Astrocyte (in vitro differentiated cells and primary cell): ENCODE measurements around the gene TMEM128. TPM values are rescaled to one million over a fixed set of nuclear protein-coding genes. Genes with fewer than 3 reads are reported as not detected.
"Not testable (repeated sequence)": the region's sequence is repeated elsewhere in the genome, so short reads cannot be mapped to it uniquely, and the experiment has no call there.

Experiments
- DNase-seq: peaks from one replicate; pipeline ENCODE4 v3.0.0-alpha.2; 2010; ENCODE audit warnings: low read depth
- FAIRE-seq: peaks from 2 replicates; lab custom pipeline; 2011; peaks lifted over from hg19 to GRCh38; lab: Jason Lieb, UNC
- H2AFZ ChIP-seq: 2 replicates; pipeline ENCODE4 v1.6.0; 2012; ENCODE audit warnings: low read depth, low read length, inconsistent platforms
- H3K27ac ChIP-seq: 2 replicates; pipeline ENCODE4 v1.5.1; 2011; ENCODE audit warnings: low read depth, low read length, inconsistent platforms
- H3K27me3 ChIP-seq: 2 replicates; pipeline ENCODE4 v1.6.0; 2011; ENCODE audit warnings: low read length, inconsistent platforms; ENCODE audit not compliant: insufficient read depth
- H3K36me3 ChIP-seq: 2 replicates; pipeline ENCODE4 v1.5.1; 2011; ENCODE audit warnings: low read length, inconsistent platforms; ENCODE audit not compliant: insufficient read depth
- H3K4me1 ChIP-seq: 2 replicates; pipeline ENCODE4 v1.5.1; 2011; ENCODE audit warnings: low read length, inconsistent platforms; ENCODE audit not compliant: insufficient read depth
- H3K4me2 ChIP-seq: 2 replicates; pipeline ENCODE4 v1.6.0; 2012; ENCODE audit warnings: low read length, inconsistent platforms
- H3K4me3 ChIP-seq: 2 replicates; pipeline ENCODE4 v1.5.1; 2011; ENCODE audit warnings: low read depth, mild to moderate bottlenecking, low read length, inconsistent platforms; ENCODE audit not compliant: insufficient read depth
- H3K79me2 ChIP-seq: 2 replicates; pipeline ENCODE4 v1.6.0; 2012; ENCODE audit warnings: mild to moderate bottlenecking, low read length, inconsistent platforms; ENCODE audit not compliant: insufficient read depth
- H3K9ac ChIP-seq: 2 replicates; pipeline ENCODE4 v1.6.0; 2012; ENCODE audit warnings: mild to moderate bottlenecking, low read length, inconsistent platforms
- H3K9me3 ChIP-seq: 2 replicates; pipeline ENCODE4 v1.5.1; 2012; ENCODE audit warnings: low read depth, mild to moderate bottlenecking, low read length, inconsistent platforms; ENCODE audit not compliant: insufficient read depth
- H4K20me1 ChIP-seq: 2 replicates; pipeline ENCODE4 v1.6.0; 2012; ENCODE audit warnings: low read length, inconsistent platforms; ENCODE audit not compliant: insufficient read depth
- H3K27ac Mint-ChIP-seq: one replicate; pipeline ENCODE4 v1.8.0; 2021; ENCODE audit warnings: mild to moderate bottlenecking, mixed read lengths; ENCODE audit not compliant: unreplicated experiment
- H3K27me3 Mint-ChIP-seq: one replicate; pipeline ENCODE4 v1.8.0; 2021; ENCODE audit warnings: low read depth, mixed read lengths; ENCODE audit not compliant: unreplicated experiment
- H3K36me3 Mint-ChIP-seq: one replicate; pipeline ENCODE4 v1.8.0; 2021; ENCODE audit warnings: low read depth, mixed read lengths; ENCODE audit not compliant: unreplicated experiment
- H3K4me1 Mint-ChIP-seq: one replicate; pipeline ENCODE4 v1.8.0; 2021; ENCODE audit warnings: low read depth, mixed read lengths; ENCODE audit not compliant: unreplicated experiment
- H3K4me3 Mint-ChIP-seq: one replicate; pipeline ENCODE4 v1.8.0; 2021; ENCODE audit warnings: mild to moderate bottlenecking, moderate library complexity, mixed read lengths; ENCODE audit not compliant: unreplicated experiment
- H3K9me3 Mint-ChIP-seq: one replicate; pipeline ENCODE4 v1.8.0; 2021; ENCODE audit warnings: mild to moderate bottlenecking, mixed read lengths; ENCODE audit not compliant: unreplicated experiment
- EZH2 ChIP-seq: IDR thresholded peaks from 2 replicates; pipeline ENCODE4 v1.6.1; 2012; ENCODE audit warnings: mild to moderate bottlenecking, low read length, inconsistent platforms; ENCODE audit not compliant: insufficient read depth
- total RNA-seq: library from RNA; stranded (reverse); gene quantifications from 2 replicates; pipeline ENCODE4 v1.2.1, GENCODE V29; 2021
- TF ChIP-seq, protein P1 (sequence below): IDR thresholded peaks from 2 replicates; pipeline ENCODE4 v1.5.1; 2011; ENCODE audit warnings: low read depth, mild to moderate bottlenecking, inconsistent platforms, low read length, moderate library complexity; ENCODE audit not compliant: insufficient read depth

TMEM128 gene
- total RNA-seq, 1 donor from 2014 or later, result 15.2 TPM

DNA sequence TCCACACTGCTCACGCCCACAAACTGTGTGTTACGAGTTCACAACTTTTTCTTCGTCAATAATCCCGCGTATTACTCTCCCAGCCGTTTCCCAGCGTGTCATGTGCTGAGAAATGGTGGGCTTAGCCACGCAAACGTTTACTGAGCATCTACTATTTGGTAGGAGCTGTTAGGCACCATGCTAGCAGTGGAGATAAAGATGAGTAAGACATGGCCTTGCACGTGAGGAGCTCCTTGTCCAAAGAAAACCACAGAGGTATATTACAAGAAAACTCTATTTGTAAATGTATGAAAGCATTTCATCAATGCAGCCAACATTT is 821 bp upstream of the TMEM128 start:
- H3K9ac ChIP-seq, result peak overlapping the region; percentile 97
- Mint-ChIP-seq H3K9me3 (no peaks in the 10 kb centered on the region), H3K4me3 (peak overlapping the region; percentile 88), H3K27ac (peak overlapping the region; percentile 95), H3K27me3 (no peaks in the 10 kb centered on the region), H3K36me3 (peaks cover 8% of the 10 kb centered on the region), H3K4me1 (peaks cover 7% of the 10 kb centered on the region)
- peaks cover 12% of the 10 kb centered on the region for H3K79me2 ChIP-seq
- peaks cover 13% of the 10 kb centered on the region for H3K4me1 ChIP-seq
- peak overlapping the region; percentile 98 for H3K4me2 ChIP-seq
- no peaks in the 10 kb centered on the region for H4K20me1 ChIP-seq
- no peak for DNase-seq
- peak overlapping the region; percentile 94 for H3K4me3 ChIP-seq
- H2AFZ ChIP-seq, result peak overlapping the region; percentile 94
- H3K27me3 ChIP-seq, result no peaks in the 10 kb centered on the region
- peaks cover 6% of the 10 kb centered on the region for H3K36me3 ChIP-seq
- FAIRE-seq, result no peak
- no peaks in the 10 kb centered on the region for H3K9me3 ChIP-seq
- TF ChIP-seq EZH2, result no peak
- TF ChIP-seq, protein P1, sequence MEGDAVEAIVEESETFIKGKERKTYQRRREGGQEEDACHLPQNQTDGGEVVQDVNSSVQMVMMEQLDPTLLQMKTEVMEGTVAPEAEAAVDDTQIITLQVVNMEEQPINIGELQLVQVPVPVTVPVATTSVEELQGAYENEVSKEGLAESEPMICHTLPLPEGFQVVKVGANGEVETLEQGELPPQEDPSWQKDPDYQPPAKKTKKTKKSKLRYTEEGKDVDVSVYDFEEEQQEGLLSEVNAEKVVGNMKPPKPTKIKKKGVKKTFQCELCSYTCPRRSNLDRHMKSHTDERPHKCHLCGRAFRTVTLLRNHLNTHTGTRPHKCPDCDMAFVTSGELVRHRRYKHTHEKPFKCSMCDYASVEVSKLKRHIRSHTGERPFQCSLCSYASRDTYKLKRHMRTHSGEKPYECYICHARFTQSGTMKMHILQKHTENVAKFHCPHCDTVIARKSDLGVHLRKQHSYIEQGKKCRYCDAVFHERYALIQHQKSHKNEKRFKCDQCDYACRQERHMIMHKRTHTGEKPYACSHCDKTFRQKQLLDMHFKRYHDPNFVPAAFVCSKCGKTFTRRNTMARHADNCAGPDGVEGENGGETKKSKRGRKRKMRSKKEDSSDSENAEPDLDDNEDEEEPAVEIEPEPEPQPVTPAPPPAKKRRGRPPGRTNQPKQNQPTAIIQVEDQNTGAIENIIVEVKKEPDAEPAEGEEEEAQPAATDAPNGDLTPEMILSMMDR, result no peak
- H3K27ac ChIP-seq, result peak overlapping the region; percentile 94

DNA sequence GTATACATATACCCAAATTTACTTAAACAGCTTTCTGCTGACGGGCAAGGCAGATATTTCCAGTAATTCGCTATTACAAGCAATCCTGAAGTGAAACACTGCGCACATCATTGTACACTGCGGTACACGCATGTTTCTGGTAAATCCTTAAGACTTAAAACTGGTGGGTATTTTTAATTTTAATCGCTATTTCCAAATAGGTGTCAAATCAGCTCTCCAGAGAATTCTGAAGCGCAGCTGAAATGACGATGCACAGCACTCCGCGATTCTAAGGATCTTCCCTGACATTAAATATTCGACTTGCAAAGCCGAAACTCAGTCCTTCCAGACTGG is 361 bp downstream of the TMEM128 start:
- Histone ChIP-seq H3K4me1 (peaks cover 13% of the 10 kb centered on the region), H3K9ac (peak overlapping the region; percentile 97), H3K79me2 (peaks cover 12% of the 10 kb centered on the region), H3K36me3 (peaks cover 9% of the 10 kb centered on the region), H3K9me3 (no peaks in the 10 kb centered on the region), H3K27me3 (no peaks in the 10 kb centered on the region), H4K20me1 (no peaks in the 10 kb centered on the region), H3K4me3 (peak overlapping the region; percentile 94), H3K27ac (peak overlapping the region; percentile 94), H3K4me2 (peak overlapping the region; percentile 98), H2AFZ (peak overlapping the region; percentile 94)
- no peaks in the 10 kb centered on the region for H3K9me3 Mint-ChIP-seq
- H3K4me1 Mint-ChIP-seq, result peaks cover 7% of the 10 kb centered on the region
- no peaks in the 10 kb centered on the region for H3K27me3 Mint-ChIP-seq
- DNase-seq, result no peak
- H3K36me3 Mint-ChIP-seq, result peaks cover 9% of the 10 kb centered on the region
- TF ChIP-seq, protein P1, result no peak
- TF ChIP-seq EZH2, result no peak
- peak overlapping the region; percentile 22 for H3K27ac Mint-ChIP-seq
- FAIRE-seq, result no peak
- peak overlapping the region; percentile 88 for H3K4me3 Mint-ChIP-seq

DNA sequence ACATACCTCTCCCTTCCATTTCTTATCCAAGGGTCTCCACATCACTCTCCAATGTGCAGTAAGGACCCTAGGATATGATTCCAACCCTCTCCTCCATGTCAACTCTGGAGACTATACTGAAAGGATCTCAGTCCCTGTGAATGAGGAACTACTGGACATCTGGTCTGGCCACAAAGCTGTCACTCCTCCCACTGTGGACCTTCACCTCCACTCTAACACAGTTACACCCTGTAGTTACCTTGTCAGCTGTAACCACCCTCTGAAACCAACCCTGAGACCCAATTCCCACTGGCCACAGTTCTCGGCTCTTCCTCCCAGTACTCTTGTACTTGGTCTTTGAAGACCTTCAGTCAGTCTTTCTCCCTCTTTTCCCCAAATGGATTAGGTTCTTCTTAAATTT is 2.9 kb downstream of the TMEM128 start:
- Histone ChIP-seq H3K79me2 (peaks cover 12% of the 10 kb centered on the region), H3K4me3 (no peak overlapping the region), H3K27me3 (no peaks in the 10 kb centered on the region), H3K36me3 (peaks cover 13% of the 10 kb centered on the region), H4K20me1 (no peaks in the 10 kb centered on the region), H3K9me3 (no peaks in the 10 kb centered on the region), H2AFZ (no peak overlapping the region), H3K4me1 (peaks cover 13% of the 10 kb centered on the region), H3K27ac (no peak overlapping the region), H3K9ac (no peak overlapping the region), H3K4me2 (no peak overlapping the region)
- peaks cover 7% of the 10 kb centered on the region for H3K4me1 Mint-ChIP-seq
- H3K9me3 Mint-ChIP-seq, result no peaks in the 10 kb centered on the region
- FAIRE-seq (no peak), DNase-seq (no peak)
- H3K36me3 Mint-ChIP-seq, result peaks cover 11% of the 10 kb centered on the region
- H3K4me3 Mint-ChIP-seq, result no peak overlapping the region
- H3K27me3 Mint-ChIP-seq, result no peaks in the 10 kb centered on the region
- TF ChIP-seq, protein P1, result no peak
- TF ChIP-seq EZH2, result no peak
- no peak overlapping the region for H3K27ac Mint-ChIP-seq

DNA sequence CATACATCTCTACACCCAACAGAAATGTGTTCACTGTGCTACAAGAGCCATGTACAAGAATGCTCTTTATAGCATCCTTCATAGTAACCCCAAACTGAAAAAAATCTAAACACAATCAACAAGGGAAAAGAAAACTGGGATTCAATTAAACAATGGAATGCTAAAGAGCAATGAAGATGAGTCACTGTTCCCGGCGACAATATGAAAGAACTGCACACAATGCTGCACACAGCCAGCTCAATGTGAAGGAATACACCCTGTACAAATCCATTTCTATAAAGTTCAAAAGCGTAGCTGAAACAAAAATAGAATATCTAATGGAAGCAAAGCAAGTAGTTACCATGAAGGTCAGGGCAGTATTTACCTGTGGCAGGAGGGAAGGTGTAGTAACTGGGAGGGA is 8.5 kb downstream of the TMEM128 start:
- not testable (repeated sequence) for H3K4me3 ChIP-seq, H2AFZ ChIP-seq, DNase-seq, H3K9me3 Mint-ChIP-seq, H3K4me2 ChIP-seq, H3K4me1 Mint-ChIP-seq, H3K27me3 ChIP-seq, H3K79me2 ChIP-seq, H3K9me3 ChIP-seq, H3K27ac ChIP-seq, H3K27ac Mint-ChIP-seq, H3K4me3 Mint-ChIP-seq, H3K4me1 ChIP-seq, H3K9ac ChIP-seq, H3K27me3 Mint-ChIP-seq, H4K20me1 ChIP-seq
- FAIRE-seq, result peak; percentile 98
- H3K36me3 Mint-ChIP-seq, result peaks cover 15% of the 10 kb centered on the region
- peaks cover 14% of the 10 kb centered on the region for H3K36me3 ChIP-seq
